GM12878 (cell line): Measurements from ENCODE around the gene PROSER2. TPM values are rescaled to one million over a fixed set of nuclear protein-coding genes. Genes with fewer than 3 reads are reported as not detected.

ENCODE experiments used
- ATAC-seq: fragments of 200-7000 bp; cut with Tn5 transposase; 3 replicates; pipeline ENCODE4 v1.9.1; 2020; ENCODE audit warnings: mild to moderate bottlenecking, moderate library complexity
- BruUV-seq: library from RNA; stranded (reverse); fragments of 400-500 nt; replicated peaks from 2 replicates; lab custom pipeline; 2021; lab: Mats Ljungman, UMichigan
- CTCF ChIA-PET: fragments of 300-600 bp; sonication (Branson Sonifier 250); formaldehyde crosslinking; extraction: SDS; loops from one replicate; lab custom pipeline; 2021; ENCODE audit warnings: inconsistent platforms; lab: Yijun Ruan, JAX
- POLR2A ChIA-PET: fragments of 350-600 bp; formaldehyde crosslinking; extraction: SDS; loops from one replicate; lab custom pipeline; 2021; ENCODE audit warnings: inconsistent platforms; lab: Charles Lee
- RAD21 ChIA-PET: fragments of 300-600 bp; sonication (Branson Sonifier 250); formaldehyde crosslinking; loops from one replicate; lab custom pipeline; 2023; ENCODE audit warnings: antibody characterized with exemption; ENCODE audit not compliant: unreplicated experiment; lab: Charles Lee
- SMC1A ChIA-PET: fragments of 300-600 bp; sonication (Branson Sonifier 250); formaldehyde crosslinking; loops from one replicate; lab custom pipeline; 2023; ENCODE audit not compliant: unreplicated experiment, uncharacterized antibody; lab: Charles Lee
- DNase-seq: peaks from one replicate; pipeline ENCODE4 v3.0.0-alpha.2; 2011; ENCODE audit warnings: low read depth, low spot score
- FAIRE-seq: peaks from 3 replicates; lab custom pipeline; 2011; peaks lifted over from hg19 to GRCh38; lab: Jason Lieb, UNC
- H2AFZ ChIP-seq: 2 replicates; pipeline ENCODE4 v1.6.0; 2011; ENCODE audit warnings: low read depth, low read length, control low read depth; ENCODE audit not compliant: control insufficient read depth
- H3K27ac ChIP-seq: 2 replicates; pipeline ENCODE4 v1.5.1; 2011; ENCODE audit warnings: control low read depth; ENCODE audit not compliant: control insufficient read depth, insufficient read depth
- H3K27me3 ChIP-seq, 2 experiments: replicated peaks in 1 of 2; 2 replicates each; pipeline versions ENCODE4 v1.6.0 to v1.6.1; 2011; ENCODE audit warnings: low read length in 1 of 2; ENCODE audit not compliant: control insufficient read depth in 2 of 2, insufficient read depth in 2 of 2
- H3K36me3 ChIP-seq, 2 experiments: 2 replicates each; pipeline ENCODE4 v1.5.1; 2011; ENCODE audit warnings: low read length in 1 of 2; ENCODE audit not compliant: control insufficient read depth in 2 of 2, insufficient read depth in 2 of 2
- H3K4me1 ChIP-seq: 2 replicates; pipeline ENCODE4 v1.6.1; 2011; ENCODE audit warnings: mild to moderate bottlenecking, low read length, moderate library complexity, mixed read lengths; ENCODE audit not compliant: control insufficient read depth, insufficient read depth
- H3K4me2 ChIP-seq: 2 replicates; pipeline ENCODE4 v1.6.0; 2011; ENCODE audit warnings: control low read depth; ENCODE audit not compliant: control insufficient read depth, insufficient read depth
- H3K4me3 ChIP-seq: fragments of 200-600 bp; sonication (generic); 2 replicates; pipeline ENCODE4 v1.5.1; 2016
- H3K79me2 ChIP-seq: 2 replicates; pipeline ENCODE4 v1.6.0; 2011; ENCODE audit warnings: low read length; ENCODE audit not compliant: control insufficient read depth, insufficient read depth
- H3K9ac ChIP-seq: 2 replicates; pipeline ENCODE4 v1.8.0; 2011; ENCODE audit warnings: low read length, control low read depth, mixed read lengths; ENCODE audit not compliant: control insufficient read depth, insufficient read depth
- H3K9me3 ChIP-seq: replicated peaks from 3 replicates; pipeline ENCODE4 v1.5.1; 2011; ENCODE audit warnings: mild to moderate bottlenecking, low read length; ENCODE audit not compliant: control insufficient read depth, insufficient read depth
- H4K20me1 ChIP-seq: 2 replicates; pipeline ENCODE4 v1.6.0; 2011; ENCODE audit not compliant: control insufficient read depth, insufficient read depth
- BACH1 ChIP-seq: fragments of 450-650 bp; IDR thresholded peaks from 2 replicates; pipeline ENCODE4 v1.6.1; 2017; ENCODE audit warnings: mild to moderate bottlenecking, borderline replicate concordance
- FOS ChIP-seq: IDR thresholded peaks from 3 replicates; pipeline ENCODE4 v1.6.1; 2011; ENCODE audit warnings: borderline replicate concordance; ENCODE audit not compliant: insufficient read length; ENCODE audit errors: extremely low read depth
- IRF5 ChIP-seq: fragments of 450-650 bp; IDR thresholded peaks from 2 replicates; pipeline ENCODE4 v1.6.1; 2017; ENCODE audit warnings: borderline replicate concordance
- RAD51 ChIP-seq: fragments of 450-650 bp; IDR thresholded peaks from 2 replicates; pipeline ENCODE4 v1.6.1; 2016; ENCODE audit warnings: moderate library complexity, mild to moderate bottlenecking, inconsistent platforms
- STAT1 ChIP-seq: fragments of 450-650 bp; conservative IDR thresholded peaks from 2 replicates; pipeline ENCODE4 v1.6.1; 2014; ENCODE audit warnings: antibody characterized with exemption, mild to moderate bottlenecking
- ZNF592 ChIP-seq: fragments of 450-650 bp; IDR thresholded peaks from 2 replicates; pipeline ENCODE4 v1.6.1; 2017; ENCODE audit warnings: mild to moderate bottlenecking, moderate library complexity
- WGBS: methylation state at CpG from one replicate; pipeline ENCODE4 v1.1.6; 2016; ENCODE audit warnings: low lambda C conversion rate; ENCODE audit not compliant: insufficient replicate concordance, insufficient coverage; ENCODE audit errors: missing lambda C conversion rate; 5-methylcytosine and 5-hydroxymethylcytosine counted together
- in situ Hi-C: fragments of 300-500 bp; cut with MboI; formaldehyde crosslinking; loops from 9 replicates; pipeline ENCODE4 v1.14.3; 2018; ENCODE audit warnings: mixed read lengths
- intact Hi-C: fragments of 100-400 bp; cut with micrococcal nuclease; formaldehyde crosslinking; loops from one replicate; pipeline ENCODE4 v1.14.2; 2022; ENCODE audit not compliant: unreplicated experiment
- polyA plus RNA-seq, 11 experiments: library from polyadenylated mRNA; depleted of rRNA in 4 of 11; unstranded in 6 of 11; stranded (reverse) in 5 of 11; fragments of >200 nt; fragmentation: Nextera tagmentation in 4 of 11; fragmentation: Illumina TruSeq in 1 of 11; extraction: Ambion mirVana in 4 of 11; extraction: Trizol in 1 of 11; gene quantifications; 1 replicate in 1 of 11; 2 replicates in 10 of 11; pipeline versions ENCODE4 v1.2.1 to v1.2.3, GENCODE V29; 2011 to 2016; ENCODE audit warnings: inconsistent platforms in 2 of 11, missing spikeins in 2 of 11, low read depth in 1 of 11
- total RNA-seq, 4 experiments: library from RNA; depleted of rRNA in 3 of 4; stranded (reverse); fragments of >200 nt in 3 of 4; fragmentation: Illumina TruSeq in 1 of 4; extraction: Trizol in 1 of 4; gene quantifications; 2 replicates each; pipeline versions ENCODE4 v1.2.1 to v1.2.3, GENCODE V29; 2013 to 2021

The PROSER2 gene
- total and polyA plus RNA-seq, 10 of the 15 experiments (the other 5 are each of a cell fraction or from before 2014, with no cell fraction given): 0.04 to 0.25 (median 0.07) TPM; not detected in 6

GRCh38 chr10:11918384-11918783 lies 95.2 kb downstream of the PROSER2 start:
- no peak overlapping the region for H3K27ac ChIP-seq
- no peaks in the 10 kb centered on the region for H3K27me3 ChIP-seq
- in situ Hi-C loops (no loop called here), intact Hi-C loops (no loop called here)
- ATAC-seq: no peak
- no peak for FAIRE-seq
- no peaks in the 10 kb centered on the region for H3K4me1 ChIP-seq
- no peak overlapping the region for H3K4me3 ChIP-seq
- ChIA-PET POLR2A (no interaction called here), SMC1A (interaction anchor here (0.6 to 1.2 kb wide), 4 partner anchors 12 to 1188 kb away, joined by 3 to 4 read pairs (median 3); no protein-coding TSS in a partner anchor), CTCF (interaction anchor here (0.9 to 1.0 kb wide), 2 partner anchors 12 to 25 kb away, joined by 3 to 4 read pairs; no protein-coding TSS in a partner anchor), RAD21 (no interaction called here)
- H3K4me2 ChIP-seq: no peak overlapping the region
- no TSS peak for BruUV-seq
- H3K79me2 ChIP-seq: no peaks in the 10 kb centered on the region
- H3K36me3 ChIP-seq: peaks cover 7 to 16% of the 10 kb centered on the region in 2 experiments
- H4K20me1 ChIP-seq: no peaks in the 10 kb centered on the region
- 93% methylated on average over 8 of the region's 8 CpGs for WGBS
- TF ChIP-seq STAT1 (no peak), FOS (no peak)
- no peak for DNase-seq
- H3K9ac ChIP-seq: no peak overlapping the region
- H2AFZ ChIP-seq: no peak overlapping the region
- H3K9me3 ChIP-seq: no peaks in the 10 kb centered on the region

- no peak overlapping the region for H3K4me2 ChIP-seq
- H2AFZ ChIP-seq: no peak overlapping the region
- POLR2A ChIA-PET: no interaction called here
- no peak for ATAC-seq
- peaks cover 7 to 16% of the 10 kb centered on the region in 2 experiments for H3K36me3 ChIP-seq
- no peak overlapping the region for H3K4me3 ChIP-seq
- no peaks in the 10 kb centered on the region for H3K4me1 ChIP-seq
- no TSS peak for BruUV-seq
- DNase-seq: no peak
- WGBS: 86% methylated on average over 7 of the region's 7 CpGs
- H3K27ac ChIP-seq: no peak overlapping the region
- SMC1A ChIA-PET: interaction anchor here (0.6 to 1.2 kb wide), 3 partner anchors 11 to 1187 kb away, joined by 3 to 4 read pairs (median 3); no protein-coding TSS in a partner anchor
- H3K27me3 ChIP-seq: no peaks in the 10 kb centered on the region
- intact Hi-C loops: no loop called here
- no peaks in the 10 kb centered on the region for H3K9me3 ChIP-seq
- CTCF ChIA-PET: interaction anchor here (1.3 kb wide), 1 partner anchor 11 kb away, joined by 3 read pairs; no protein-coding TSS in a partner anchor
- H3K9ac ChIP-seq: no peak overlapping the region
- RAD21 ChIA-PET: no interaction called here
- FAIRE-seq: no peak
- TF ChIP-seq IRF5: no peak
- no peak for TF ChIP-seq RAD51
- no peak for TF ChIP-seq ZNF592
- no peak for TF ChIP-seq BACH1
- in situ Hi-C loops: no loop called here
- H4K20me1 ChIP-seq: no peaks in the 10 kb centered on the region
- no peaks in the 10 kb centered on the region for H3K79me2 ChIP-seq
Observed at GRCh38 chr10:11919271-11919670, 96.1 kb downstream of the PROSER2 start.
